ENCODE measurements around the gene FOXD1. TPM values are rescaled to one million over a fixed set of nuclear protein-coding genes. Genes with fewer than 3 reads are reported as not detected.
A peak's percentile ranks its signal among the peaks of the same experiment; 100 is the strongest.

Gene FOXD1
- polyA plus RNA-seq, 1 experiment, result 4.9 TPM

DNA sequence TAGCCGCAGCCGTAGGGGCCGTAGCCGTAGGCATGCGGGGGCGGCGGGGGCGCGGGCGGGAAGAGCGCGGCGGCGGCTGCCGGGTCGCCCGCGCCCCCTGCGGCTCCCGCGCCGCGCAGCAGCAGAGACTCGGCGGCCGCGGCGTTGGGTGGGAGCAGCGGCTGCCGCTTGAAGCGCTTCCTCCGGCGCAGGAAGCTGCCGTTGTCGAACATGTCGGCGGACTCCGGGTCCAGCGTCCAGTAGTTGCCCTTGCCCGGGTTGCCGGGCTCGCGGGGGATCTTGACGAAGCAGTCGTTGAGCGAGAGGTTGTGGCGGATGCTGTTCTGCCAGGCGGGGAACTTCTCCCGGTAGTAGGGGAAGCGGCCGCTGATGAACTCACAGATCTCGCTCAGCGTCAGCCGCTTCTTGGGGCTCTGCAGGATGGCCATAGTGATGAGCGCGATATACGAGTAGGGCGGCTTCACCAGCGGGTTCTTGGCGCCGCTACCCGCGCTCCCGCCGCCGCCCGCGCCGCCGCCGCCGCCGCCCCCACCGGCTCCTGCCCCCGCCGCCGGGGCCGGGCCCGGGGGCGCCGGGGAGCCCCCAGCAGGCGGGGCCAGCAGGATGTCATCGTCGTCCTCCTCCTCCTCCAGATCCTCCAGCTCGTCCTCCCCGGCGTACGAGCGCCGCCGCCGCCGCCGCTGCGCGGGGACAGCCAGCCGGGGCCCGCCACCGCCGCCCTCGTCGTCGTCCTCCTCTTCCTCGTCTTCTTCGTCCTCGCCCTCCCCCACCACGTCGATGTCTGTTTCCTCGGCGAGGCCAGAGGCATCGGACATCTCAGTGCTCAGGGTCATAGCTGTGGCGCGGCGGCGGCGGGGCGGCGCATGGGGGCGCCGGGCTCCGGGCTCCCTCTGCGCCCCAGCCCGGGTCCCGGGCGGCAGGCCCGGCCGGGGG, 781 bp downstream of the FOXD1 start:
- TF ChIP-seq, protein P1, sequence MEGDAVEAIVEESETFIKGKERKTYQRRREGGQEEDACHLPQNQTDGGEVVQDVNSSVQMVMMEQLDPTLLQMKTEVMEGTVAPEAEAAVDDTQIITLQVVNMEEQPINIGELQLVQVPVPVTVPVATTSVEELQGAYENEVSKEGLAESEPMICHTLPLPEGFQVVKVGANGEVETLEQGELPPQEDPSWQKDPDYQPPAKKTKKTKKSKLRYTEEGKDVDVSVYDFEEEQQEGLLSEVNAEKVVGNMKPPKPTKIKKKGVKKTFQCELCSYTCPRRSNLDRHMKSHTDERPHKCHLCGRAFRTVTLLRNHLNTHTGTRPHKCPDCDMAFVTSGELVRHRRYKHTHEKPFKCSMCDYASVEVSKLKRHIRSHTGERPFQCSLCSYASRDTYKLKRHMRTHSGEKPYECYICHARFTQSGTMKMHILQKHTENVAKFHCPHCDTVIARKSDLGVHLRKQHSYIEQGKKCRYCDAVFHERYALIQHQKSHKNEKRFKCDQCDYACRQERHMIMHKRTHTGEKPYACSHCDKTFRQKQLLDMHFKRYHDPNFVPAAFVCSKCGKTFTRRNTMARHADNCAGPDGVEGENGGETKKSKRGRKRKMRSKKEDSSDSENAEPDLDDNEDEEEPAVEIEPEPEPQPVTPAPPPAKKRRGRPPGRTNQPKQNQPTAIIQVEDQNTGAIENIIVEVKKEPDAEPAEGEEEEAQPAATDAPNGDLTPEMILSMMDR (IDR thresholded peaks at IDR 0.05; ENCODE audit: insufficient read depth, low read depth, low read length), result no peak
- H3K4me3 ChIP-seq (ENCODE audit: low read depth, low read length), result peak overlapping the region; percentile 80
- H3K27me3 ChIP-seq (ENCODE audit: control insufficient read depth, insufficient read depth, low read length), result no peaks in the 10 kb centered on the region
- ChIA-PET CTCF (interaction anchor here (0.6 to 2.3 kb wide), 14 partner anchors 10 to 250 kb away, joined by 3 to 24 read pairs (median 3); no protein-coding TSS in a partner anchor), POLR2A (interaction anchor here (0.6 kb wide), 1 partner anchor 135 kb away, joined by 4 read pairs; no protein-coding TSS in a partner anchor)
- DNase-seq (ENCODE audit: low read depth), result no peak
- no peaks in the 10 kb centered on the region; the same call in 1 of the 2 replicates for H3K36me3 ChIP-seq (ENCODE audit: control insufficient read depth, insufficient read depth, low read length)

DNA sequence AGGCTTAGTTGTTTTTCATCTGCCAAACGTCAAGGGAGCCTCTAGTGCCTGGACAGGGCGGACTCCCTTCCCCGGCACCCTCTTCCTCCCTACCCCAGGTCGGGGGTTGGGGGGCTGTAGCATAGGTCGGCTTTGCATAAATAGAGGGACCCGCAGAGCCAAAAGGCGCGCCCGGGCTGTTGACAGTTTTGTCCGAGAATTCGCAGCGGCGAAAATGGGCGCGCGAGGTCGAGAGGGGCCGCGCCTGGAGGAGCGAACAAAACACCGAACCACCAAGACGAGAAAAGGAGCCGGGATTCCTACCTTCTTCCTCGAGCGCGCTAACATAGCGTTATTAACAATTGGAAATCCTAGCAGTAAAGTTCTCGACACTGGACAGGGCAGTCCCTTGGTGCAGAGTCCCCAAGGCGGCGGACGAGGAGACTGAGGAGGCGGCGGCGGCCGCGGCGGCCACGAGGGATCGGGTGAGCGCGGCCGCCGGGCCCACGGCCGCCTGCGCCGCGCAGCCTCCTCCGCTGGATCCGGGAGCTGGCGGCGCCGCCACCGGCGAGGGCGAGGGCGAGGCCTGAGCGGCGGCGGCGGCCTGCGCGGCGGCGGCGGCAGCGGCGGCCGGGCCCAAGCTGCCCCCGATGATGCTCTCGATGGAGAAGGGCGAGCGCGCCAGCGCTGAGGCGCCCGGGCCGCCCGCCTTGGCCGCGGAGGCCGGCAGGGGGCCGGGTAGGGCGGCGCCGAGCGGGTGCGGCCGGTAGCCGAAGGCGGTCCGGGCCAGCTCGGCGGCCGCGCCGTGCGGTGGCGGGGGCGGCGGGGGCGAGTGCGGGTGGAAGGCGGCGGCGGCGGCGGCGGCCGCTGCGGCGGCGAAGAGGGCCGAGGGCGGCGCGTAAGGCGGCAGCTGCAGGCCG, 1.7 kb downstream of the FOXD1 start:
- POLR2A ChIA-PET, result no interaction called here
- Histone ChIP-seq H3K36me3 (ENCODE audit: control insufficient read depth, insufficient read depth, low read length) (no peaks in the 10 kb centered on the region; the same call in 1 of the 2 replicates), H3K27me3 (ENCODE audit: control insufficient read depth, insufficient read depth, low read length) (no peaks in the 10 kb centered on the region), H3K4me3 (ENCODE audit: low read depth, low read length) (peak overlapping the region; percentile 80)
- TF ChIP-seq, protein P1 (IDR thresholded peaks at IDR 0.05; ENCODE audit: insufficient read depth, low read depth, low read length), result no peak
- CTCF ChIA-PET, result interaction anchor here (0.7 to 2.3 kb wide), 6 partner anchors 26 to 231 kb away, joined by 3 to 24 read pairs (median 4); no protein-coding TSS in a partner anchor
- no peak for DNase-seq (ENCODE audit: low read depth)

DNA sequence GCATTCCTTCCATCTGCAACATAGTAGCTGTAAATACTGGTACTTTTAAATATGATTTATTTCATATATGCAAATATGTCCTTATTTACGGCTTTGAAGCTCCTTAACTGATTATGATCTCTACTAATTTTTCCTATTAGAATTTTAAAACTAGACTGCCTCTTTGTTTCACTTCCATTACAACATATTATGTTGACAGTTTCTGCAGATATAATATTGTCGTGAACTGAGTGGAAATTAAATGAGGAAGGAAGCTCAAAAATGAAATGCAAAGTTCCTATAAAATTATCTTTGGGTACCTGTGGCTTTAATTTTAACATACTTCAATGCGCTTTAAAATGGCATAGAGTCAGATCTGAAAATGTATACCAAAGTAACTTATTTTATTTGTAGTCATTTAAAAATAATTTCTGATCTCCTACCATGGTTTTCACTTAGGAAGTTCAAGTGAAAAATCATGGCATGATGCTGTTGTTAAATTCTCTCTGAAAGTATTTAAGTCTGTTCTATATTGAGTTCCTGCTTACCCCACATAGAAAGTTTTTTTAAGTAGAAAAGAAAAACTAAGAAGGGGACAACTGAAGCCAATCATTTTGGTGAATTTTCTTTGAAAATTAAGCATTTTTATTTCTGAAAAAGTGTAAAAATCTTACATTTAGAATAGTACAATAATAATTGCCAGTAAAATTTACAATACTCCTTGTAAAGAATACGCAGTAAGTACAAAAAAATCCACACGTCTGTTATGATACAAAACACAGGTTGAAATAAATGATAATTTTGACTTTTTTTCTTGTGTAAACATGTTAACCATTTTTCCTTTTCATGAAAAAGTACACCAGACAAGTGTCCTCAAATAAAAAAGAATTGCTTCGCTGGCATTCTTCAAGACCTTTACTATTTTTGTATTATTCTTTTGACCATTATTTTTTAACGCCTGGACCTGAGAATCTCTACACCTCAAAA, 2.6 kb downstream of the FOXD1 start:
- TF ChIP-seq, protein P1 (IDR thresholded peaks at IDR 0.05; ENCODE audit: insufficient read depth, low read depth, low read length), result no peak
- H3K36me3 ChIP-seq (ENCODE audit: control insufficient read depth, insufficient read depth, low read length), result no peaks in the 10 kb centered on the region; the same call in 1 of the 2 replicates
- peak overlapping the region; percentile 80 for H3K4me3 ChIP-seq (ENCODE audit: low read depth, low read length)
- ChIA-PET CTCF (interaction anchor here (0.8 to 1.0 kb wide), 4 partner anchors 9 to 230 kb away, joined by 3 to 5 read pairs (median 3); no protein-coding TSS in a partner anchor), POLR2A (no interaction called here)
- DNase-seq (ENCODE audit: low read depth), result no peak
- no peaks in the 10 kb centered on the region for H3K27me3 ChIP-seq (ENCODE audit: control insufficient read depth, insufficient read depth, low read length)

DNA sequence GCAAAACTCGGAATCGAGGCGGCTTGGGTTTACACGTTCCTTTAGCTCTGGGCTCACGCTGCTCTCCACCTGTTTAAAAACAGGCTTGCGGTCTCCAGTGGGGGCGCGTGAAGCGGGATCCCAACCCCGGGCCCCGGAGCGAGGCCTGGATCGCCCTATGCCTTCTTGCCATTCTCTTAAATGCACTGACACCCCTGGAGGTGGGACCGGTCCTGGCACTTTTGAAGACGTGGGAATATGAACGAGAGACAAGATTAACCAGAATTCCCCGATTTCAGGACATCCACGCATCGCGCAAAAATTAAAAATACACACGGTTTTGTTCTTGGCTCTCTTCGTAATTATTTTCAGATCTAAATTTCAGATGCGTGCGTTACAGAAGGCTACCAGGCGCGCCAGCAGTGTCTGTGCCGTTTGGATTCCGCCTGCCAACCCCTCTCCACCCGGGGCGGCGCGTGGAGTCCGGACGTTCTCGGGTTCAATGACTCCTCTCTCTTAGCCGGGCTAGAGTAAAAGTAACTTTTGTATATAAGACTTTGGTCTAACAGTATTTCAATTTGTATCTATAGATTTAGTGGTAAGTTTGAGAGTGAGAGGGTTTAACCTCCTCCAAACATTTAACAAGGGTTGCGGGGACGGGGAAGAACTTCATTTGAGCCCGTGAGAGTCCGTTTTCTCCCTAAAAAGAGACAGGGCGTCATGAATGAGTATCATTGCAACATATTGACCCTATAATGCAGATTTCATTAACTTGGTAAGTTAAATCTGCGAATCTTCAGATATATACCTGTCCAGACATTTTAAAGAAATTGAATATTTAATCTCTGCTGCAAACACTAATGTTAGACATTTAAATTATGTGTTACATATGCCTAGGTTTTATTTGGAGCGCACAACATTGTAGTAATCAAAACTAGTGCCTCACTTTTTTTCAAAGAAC, 3.8 kb downstream of the FOXD1 start:
- H3K36me3 ChIP-seq (ENCODE audit: control insufficient read depth, insufficient read depth, low read length), result no peaks in the 10 kb centered on the region; the same call in 1 of the 2 replicates
- no peak for DNase-seq (ENCODE audit: low read depth)
- CTCF ChIA-PET, result interaction anchor here (0.6 to 1.0 kb wide), 5 partner anchors 8 to 230 kb away, joined by 3 to 5 read pairs (median 3); no protein-coding TSS in a partner anchor
- no peaks in the 10 kb centered on the region for H3K27me3 ChIP-seq (ENCODE audit: control insufficient read depth, insufficient read depth, low read length)
- no peak overlapping the region for H3K4me3 ChIP-seq (ENCODE audit: low read depth, low read length)
- TF ChIP-seq, protein P1 (IDR thresholded peaks at IDR 0.05; ENCODE audit: insufficient read depth, low read depth, low read length), result no peak
- POLR2A ChIA-PET, result no interaction called here
